GM21529 (cell line): ENCODE data around the gene NUFIP1.
"Not testable (repeated sequence)": the region's sequence is repeated elsewhere in the genome, so short reads cannot be mapped to it uniquely, and the experiment has no call there.

ENCODE experiments used
- ATAC-seq: cut with Tn5 transposase; IDR thresholded peaks from one replicate; pipeline ENCODE4 v1.9.1; 2021; ENCODE audit not compliant: unreplicated experiment

The NUFIP1 gene

DNA sequence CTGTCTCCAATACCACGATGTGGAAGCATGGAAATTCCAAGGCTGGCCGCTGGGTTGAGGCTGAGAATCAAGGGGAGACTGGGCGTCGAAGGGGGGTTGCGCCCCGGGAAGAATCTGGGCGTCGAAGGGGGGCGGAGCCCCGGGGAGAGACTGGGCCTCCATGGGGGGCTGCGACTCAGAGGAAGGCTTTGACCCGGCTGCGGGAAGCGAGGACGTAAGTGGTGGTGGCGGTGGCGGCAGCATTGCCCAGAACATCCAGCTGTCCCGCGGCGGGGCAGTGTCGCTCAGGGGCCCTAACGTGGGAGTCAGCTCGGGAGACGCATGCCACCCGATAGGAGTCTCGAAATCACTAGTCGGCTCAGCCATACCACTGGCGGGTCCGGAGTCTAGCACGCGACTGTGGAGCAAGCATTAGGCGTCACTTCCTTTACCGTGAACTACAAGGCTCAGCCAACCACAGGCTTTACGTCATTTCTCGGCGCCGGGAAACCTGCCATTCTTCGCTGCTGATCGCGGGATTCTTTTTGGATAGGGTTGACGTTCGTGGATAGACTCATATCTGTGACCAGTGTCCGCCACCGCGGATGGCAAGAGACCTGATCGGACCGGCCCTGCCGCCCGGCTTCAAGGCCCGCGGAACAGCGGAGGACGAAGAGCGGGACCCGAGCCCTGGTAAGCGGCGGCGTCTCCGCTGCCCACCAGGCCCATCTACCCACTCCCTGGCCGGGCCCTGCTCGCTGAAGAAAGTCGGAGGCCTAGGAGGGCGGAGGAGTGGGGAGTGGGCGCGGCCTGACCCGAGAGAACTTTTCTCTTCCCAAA, at the start of gene NUFIP1, which contains the start of gene GPALPP1:
Gene NUFIP1 (minus strand): TSS at position 401 of the 819 bp plus-strand sequence. CDS start 35 bp downstream, at position 366.
Gene GPALPP1 (plus strand): TSS at position 468 of the 819 bp plus-strand sequence. CDS start 117 bp downstream, at position 585.
- ATAC-seq, result peak; percentile 97

DNA sequence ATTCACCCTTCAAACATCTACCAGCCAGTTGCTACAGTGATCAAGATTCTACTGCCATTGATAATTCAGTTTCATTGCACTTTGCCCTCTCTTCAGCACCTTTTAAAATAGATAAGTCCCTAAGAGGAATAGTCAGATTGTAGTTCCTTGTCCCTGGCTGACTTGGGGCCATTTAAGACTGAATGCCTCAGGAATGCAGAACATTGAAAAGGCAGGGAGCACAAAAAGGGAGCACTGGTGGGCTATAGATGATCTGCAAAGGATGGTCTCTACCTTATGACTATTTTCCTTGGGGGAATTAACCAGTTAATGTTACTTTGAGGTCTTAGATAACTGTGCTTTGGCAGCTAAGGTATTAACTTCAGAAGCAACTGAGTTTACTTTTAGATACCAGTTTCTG, 46.9 kb upstream of the NUFIP1 start:
- no peak for ATAC-seq

DNA sequence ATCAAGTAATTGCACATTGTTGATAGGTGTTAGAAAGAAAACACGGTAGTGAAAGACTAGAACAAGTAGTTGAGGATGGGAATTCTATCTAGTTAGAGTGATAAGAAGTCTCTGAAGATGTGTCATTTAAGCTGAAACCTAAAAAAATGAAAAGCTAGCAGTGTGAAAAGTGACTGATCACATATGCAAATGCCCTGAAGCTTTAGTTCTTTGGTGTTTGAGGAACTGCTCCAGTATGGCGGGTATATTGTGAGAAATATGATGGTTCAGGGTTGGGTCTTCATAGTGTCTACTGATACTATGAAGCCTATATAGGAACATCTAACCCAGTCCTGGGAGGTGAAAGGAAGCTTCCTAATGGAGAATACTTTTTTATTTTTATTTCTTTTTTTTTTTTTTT, 45.1 kb upstream of the NUFIP1 start:
- no peak for ATAC-seq

DNA sequence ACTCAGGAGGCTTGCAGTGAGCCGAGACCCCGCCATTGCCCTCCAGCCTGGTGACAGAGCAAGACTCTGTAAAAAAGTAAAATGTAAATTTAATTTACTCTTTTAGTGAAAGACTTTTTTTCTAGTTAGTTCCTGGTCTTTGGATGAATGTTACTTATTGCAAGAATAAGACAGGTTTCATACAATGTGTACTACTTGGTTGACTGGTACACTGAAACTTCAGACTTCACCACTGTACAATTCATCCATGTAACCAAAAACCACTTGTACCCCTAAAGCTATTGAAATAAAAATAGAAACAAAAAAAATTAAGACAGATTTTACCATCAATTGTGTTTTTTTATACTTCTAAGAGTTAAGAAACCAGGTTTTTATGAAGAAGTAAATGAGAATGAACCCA, 35.6 kb upstream of the NUFIP1 start:
- no peak for ATAC-seq

DNA sequence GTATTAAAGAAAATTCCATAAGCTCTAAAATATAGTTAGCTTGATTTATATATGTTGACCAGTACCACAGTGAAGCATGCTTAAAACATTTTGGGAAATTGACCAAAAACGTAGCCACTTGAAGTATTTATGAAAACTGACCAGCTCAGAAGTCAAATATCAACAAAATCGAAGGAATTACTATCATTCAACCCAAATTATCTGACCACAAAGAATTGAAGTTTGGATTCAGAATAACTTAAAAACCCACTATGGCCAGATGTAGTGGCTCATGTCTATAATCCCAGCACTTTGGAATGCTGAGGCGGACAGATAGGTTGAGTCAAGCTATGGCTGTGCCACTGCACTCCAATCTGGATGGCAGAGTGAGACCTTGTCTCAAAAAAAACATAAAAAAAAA, 32.0 kb upstream of the NUFIP1 start:
- no peak for ATAC-seq

DNA sequence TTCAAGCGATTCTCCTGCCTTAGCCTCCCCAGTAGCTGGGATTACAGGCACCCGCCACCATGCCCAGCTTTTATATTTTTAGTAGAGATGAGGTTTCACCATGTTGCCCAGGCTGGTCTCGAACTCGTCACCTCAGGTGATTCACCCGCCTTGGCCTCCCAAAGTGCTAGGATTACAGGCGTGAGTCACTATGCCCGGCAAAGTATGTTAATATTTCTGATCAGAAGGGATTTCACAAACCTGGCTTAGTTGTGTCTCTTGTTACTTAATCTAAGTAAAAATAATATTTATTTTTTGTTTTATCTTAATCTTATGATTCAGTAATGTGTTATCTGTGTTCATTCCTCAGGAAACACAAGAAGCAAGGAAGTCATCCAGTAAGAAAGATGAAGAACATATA, 30.7 kb upstream of the NUFIP1 start:
- ATAC-seq, result not testable (repeated sequence)

DNA sequence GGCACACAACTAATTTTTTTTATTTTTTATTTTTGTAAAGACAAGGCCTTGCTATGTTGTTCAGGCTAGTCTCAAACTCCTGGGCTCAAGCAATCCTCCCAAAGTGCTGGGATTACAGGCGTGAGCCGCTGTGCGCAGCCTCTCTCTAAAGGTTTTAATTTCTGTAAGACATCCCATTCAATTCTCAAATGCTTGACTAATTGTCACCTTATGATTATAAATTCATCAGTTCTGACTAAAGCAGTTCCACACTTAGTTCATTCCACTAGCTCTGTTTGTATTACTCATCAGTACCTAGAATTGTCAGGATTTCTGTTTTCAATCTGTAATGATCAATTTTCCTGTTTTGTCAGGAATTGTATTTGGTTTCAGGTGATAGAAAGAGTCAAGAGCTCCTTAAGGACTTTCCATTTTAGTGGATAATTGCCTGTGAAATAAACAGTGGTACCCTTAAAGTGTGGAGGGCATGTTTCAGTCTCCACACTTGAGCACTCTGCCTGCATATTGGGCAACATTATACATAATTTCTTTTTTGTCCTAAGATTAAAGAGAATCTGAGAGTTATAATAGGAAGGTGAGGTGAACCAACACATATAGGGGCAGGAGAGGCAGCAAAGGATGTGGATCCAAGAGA, 27.6 kb upstream of the NUFIP1 start:
- no peak for ATAC-seq

DNA sequence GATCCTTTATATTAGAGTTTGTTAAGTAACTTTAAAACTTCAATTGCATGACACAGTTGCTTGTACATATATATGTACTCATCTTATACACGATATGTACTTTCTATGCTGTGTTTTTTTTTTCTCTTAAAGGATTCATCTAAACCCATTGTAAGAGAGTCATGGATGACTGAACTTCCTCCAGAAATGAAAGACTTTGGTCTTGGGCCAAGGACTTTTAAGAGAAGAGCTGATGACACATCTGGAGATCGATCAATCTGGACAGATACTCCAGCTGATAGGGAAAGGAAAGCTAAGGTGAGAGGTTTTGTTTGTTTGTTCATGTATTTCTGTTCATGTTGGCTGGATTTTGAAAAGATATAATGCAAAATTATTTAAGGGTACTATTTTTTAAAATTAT, 26.0 kb upstream of the NUFIP1 start:
- ATAC-seq, result no peak

DNA sequence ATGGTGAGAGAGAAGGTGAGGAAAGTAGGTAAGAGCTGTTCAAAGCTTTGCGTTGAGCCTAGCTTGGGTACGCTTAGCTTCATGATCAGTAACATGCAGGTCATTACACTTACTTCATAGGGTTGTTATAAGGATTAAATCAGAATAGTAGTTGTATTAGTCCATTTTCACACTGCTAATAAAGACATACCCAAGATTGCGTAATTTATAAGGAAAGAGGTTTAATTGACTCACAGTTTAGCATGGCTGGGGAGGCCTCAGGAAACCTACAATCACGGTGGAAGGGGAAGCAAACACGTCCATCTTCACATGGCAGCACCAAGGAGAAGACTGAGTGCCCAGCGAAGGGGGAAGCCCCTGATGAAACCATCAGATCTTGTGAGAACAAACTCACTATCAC, 21.9 kb upstream of the NUFIP1 start:
- ATAC-seq, result no peak

DNA sequence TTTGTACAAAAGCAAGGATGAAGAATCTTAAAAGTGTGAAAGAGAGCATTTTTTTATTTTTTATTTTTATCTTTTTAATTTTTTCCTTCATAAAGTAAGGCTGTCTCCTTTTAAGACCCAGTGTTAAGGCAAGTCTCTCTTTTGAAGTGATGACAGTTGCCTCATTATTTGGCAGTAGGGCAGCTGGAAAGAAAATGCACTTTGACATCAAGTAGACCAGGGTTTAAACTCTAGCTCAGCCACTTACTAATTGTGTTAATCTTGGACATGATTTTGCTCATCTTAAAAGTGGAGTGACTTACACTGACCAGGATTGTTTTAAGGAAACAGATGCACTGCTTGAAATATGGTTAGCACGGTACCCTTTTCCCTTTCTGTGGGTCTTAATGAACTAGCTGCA, 18.6 kb upstream of the NUFIP1 start:
- ATAC-seq, result no peak

DNA sequence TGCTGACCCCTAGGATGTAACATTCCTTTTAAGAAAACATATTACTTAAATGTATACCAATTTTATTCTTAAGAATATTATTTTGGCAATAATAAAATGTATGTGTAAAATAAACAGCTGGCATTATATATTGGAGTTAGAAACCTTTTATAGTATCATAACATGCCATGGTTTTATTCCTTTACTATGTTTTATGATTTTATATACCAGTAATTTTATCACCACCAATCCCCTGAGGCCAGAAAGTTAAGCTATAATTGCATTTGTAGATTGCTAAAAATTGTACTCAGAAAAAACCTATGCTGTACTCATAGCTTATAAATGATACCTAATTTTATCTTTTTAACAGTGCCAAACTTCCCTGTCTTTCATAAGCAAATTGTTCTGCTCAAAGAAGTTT, 18.0 kb upstream of the NUFIP1 start:
- no peak for ATAC-seq

DNA sequence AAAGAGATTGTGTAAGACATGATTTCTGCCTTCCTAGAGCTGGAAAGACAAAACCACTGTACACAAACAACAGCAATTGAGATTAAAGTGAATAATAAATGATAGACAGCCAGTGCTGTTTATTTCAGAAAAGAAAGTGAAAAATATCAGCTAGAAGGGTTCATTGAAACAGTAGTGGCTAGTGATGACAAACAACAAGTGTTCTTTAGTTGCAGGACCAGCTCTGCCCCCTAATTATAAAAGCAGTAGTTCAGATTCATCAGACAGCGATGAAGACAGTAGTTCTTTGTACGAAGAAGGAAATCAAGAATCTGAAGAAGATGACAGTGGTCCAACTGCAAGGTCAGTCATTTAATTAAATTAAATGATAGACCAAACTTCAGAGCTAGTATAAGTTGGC, 14.8 kb upstream of the NUFIP1 start:
- no peak for ATAC-seq

DNA sequence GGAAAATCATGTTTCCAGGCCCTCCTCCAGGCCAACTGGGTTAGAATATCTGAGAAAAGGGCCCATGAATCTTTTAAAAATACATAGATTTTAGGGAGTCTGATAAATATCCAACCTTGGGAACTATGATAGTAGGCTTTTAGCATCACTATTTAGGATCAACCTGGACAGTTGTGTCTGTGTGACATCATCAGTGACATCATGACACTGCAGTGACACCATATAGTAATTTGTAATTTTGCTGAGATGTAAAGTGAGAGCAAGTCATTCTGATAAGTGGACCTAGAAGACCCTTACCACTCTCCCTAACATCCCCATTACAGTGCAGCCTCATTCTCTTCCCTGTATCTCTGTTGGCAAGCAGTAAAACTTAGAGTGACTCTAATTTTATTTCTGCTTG, 14.1 kb upstream of the NUFIP1 start:
- ATAC-seq, result no peak

DNA sequence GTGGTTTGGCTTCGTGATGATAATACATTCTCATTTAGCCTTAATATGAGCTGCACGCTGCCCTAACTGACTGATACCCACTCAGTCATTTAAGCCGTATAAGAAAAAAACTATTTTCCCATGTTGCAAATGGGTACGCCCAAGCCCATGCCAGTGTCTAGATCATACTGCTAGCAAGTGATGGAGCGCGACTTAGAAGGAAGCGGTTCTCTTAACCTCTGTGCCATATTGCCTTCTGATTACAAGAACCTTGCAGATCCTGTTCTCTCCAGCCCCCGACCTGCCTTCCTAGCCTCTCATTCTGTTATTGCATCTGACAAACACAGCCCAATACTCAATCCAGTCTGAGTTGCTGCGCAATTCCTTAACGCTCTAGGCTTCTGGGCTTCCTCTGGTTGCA, 670 bp upstream of the NUFIP1 start:
- peak; percentile 11 for ATAC-seq

DNA sequence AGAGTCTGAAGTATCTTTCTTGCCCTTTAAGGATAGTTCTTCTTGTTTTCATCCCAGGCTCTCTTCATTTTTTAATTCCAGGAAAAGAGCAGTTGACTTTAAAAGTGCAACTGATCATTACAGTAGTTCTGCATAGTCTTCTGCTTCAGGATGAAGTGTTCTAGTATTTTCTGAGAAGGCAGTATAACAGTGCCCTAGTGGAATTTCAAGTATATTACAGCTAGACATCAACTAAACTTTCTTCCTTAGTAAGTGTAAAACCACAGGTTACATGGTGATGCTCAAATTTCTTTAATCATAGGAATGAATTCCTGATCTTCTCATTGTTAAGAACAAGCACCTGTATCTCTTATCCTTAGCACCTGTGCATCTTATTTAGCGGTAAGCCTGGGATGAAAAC, 10.9 kb downstream of the NUFIP1 start:
- ATAC-seq, result no peak

DNA sequence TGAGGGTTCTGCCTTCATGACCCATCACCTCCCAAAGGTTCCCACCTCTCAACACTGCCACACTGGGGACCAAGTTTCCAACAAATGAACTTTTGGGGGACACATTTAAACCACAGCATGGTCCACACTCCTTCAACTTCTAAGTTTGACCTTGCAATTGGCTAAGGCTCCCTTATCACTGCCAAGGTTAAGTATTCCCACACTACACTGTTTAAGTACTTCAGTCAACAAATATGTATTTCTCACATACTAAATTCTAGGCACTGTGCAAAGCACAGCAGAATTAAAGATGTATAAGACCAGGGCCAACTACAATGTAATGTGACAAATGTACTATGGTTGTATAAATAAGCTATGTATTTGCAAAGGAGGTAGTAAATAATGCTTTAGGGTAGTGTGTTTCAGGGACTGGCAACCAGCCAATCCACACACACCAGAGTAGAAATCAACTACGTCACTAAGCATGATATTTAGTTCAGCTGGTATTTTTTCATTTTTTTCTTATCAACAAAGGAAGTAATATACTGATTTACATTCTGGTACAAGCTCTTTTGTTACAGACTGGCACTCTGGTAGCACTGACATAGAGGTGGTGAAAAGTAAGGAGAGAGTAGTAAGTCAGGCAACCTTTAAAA, 12.2 kb downstream of the NUFIP1 start:
- ATAC-seq, result no peak

DNA sequence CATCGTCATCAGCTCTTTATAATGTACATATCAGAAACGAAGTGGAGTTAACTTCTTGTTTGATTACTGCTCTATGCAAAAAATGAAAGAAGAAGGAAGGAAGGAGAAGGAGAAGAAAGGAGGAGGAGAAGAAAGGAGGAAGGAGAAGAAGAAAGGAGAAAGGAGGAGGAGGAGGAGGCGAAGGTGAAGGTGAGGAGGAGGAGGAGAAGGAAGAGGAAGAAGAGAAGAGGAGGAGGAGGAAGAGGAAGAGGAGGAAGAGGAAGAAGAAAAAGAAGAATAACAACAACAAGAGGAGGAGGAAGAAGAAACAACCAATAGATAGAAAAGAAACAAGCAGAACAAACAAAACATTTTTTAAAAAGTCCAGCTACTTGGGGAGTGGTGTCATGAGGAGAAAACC, 13.1 kb downstream of the NUFIP1 start:
- ATAC-seq, result no peak

DNA sequence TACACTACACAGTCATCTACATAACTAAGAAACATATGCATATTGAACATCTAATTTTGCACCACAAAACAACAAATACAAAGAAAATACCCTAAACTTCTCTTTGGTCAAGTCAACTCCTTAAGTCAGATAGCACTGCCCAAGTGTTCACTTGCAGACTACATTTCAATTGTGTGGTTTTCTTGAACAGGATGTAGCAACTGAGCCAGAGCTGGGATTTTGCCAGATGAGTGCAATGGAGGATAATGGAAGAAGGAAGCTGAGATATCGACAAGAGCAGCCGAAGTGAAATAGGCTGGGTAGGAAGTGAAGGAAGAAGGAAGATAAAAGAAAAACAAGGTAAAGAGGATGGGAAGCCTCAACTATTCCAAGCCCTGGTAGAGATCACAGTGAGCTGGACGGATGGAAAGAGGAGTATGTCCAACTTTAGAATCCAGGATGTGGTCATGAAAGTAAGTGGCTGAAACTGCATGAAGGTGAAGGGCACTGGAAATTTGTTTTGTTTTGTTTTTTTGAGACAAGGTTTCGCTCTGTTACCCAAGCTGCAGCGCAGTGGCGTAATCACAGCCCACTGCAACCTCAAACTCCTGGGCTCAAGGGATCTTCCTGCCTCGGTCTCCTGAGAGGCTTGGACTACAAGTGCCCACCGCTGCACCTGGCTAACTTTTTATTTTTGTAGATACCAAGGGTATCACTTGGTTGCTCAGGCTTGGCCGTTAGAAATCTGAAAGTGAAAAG, 15.0 kb downstream of the NUFIP1 start:
- peak; percentile 72 for ATAC-seq

DNA sequence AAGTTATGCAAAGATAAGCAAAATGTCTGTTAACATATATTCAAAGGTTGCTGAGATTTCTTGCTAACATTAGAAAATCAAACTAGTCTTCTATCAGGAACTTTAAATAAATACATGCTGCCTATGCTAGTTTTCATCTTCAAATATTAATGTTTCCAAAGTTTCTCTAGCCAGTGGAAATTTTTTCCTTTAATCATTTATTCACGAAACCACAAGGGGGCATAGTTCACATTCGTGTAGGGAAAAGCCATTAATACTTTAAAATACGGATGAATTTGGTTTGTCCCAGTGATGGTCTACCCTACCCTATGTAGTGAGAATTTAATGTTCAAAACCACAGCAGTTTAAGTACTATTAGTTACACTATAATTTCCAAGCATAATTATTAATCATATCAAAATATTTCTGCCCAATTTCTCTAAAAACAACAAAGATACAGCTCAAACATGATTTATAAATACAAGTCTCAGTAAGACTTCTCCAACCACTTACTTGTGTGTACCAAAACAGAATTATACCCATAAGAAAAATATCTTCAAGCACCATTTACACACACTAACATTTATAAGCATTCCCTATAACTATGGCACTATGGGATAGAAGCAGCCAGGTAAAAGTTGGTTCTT, 16.2 kb downstream of the NUFIP1 start:
- ATAC-seq, result no peak

DNA sequence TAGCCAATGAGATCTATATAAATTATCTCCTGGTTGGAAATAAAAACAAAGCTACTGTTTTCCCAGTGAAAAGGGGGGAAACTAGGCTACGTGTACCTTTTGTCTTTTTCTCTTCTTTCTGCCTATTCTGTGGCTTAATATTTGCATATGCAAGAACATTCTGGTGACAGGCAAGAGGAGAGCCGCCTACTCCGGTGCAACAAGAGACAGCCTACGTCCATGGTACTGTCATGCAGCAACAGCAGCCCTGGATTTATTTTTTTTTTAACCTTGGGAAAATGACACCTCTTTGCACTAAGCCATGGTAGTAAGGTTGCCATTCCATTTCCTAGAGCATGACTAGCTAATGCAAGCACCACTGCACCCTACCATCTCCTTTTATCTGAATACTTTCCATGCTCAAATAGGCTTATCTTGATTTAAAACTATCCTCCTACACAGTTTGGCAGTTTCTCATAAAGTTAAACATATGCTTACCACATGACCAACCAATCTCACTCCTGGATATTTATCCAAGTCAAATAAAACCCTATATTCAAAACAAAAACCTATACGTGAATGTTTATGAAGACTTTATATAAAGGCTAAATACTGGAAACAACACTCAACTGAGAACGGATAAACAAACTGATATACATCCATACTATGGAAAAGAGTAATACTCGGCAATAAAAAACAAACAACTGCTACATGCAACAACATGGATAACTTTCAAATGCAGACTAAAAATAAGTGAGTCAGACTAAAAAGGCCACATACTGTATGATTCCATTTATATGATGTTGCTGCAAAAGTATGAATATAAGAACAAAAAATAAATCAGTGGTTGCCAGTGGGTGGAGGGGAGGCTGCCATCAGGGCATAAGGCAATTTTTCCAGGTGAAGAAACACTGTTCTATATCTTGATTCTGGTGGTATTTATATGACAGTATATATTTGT, 17.3 kb downstream of the NUFIP1 start:
- no peak for ATAC-seq
